ENCODE data around the gene SNX17.
"Not testable (repeated sequence)": the region's sequence is repeated elsewhere in the genome, so short reads cannot be mapped to it uniquely, and the experiment has no call there.

Gene SNX17

DNA sequence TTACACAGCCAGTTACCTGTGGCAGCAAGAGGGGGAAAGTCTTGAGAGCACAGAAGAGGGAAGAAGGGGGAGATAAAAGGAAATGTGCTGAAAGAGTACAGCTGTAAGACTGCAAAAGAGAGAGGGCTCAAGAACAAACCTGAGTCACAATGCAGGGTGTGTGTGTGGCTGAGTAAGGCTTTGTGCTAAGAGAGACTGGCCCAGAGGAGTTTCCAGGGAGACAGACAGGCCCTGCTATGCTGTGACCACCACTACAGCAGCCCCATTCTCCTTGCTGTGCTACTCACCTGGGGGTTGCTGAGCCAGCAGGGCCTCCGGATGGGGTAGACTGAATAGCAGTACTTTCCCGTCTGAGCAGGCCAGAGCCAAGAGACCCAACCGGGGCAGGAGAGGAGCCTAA lies 35.1 kb upstream of the SNX17 start:
- H3K4me3 ChIP-seq (ENCODE audit: low read length): no peak overlapping the region
- DNase-seq (ENCODE audit: low read depth): peak; percentile 40
- TF ChIP-seq, protein P1, sequence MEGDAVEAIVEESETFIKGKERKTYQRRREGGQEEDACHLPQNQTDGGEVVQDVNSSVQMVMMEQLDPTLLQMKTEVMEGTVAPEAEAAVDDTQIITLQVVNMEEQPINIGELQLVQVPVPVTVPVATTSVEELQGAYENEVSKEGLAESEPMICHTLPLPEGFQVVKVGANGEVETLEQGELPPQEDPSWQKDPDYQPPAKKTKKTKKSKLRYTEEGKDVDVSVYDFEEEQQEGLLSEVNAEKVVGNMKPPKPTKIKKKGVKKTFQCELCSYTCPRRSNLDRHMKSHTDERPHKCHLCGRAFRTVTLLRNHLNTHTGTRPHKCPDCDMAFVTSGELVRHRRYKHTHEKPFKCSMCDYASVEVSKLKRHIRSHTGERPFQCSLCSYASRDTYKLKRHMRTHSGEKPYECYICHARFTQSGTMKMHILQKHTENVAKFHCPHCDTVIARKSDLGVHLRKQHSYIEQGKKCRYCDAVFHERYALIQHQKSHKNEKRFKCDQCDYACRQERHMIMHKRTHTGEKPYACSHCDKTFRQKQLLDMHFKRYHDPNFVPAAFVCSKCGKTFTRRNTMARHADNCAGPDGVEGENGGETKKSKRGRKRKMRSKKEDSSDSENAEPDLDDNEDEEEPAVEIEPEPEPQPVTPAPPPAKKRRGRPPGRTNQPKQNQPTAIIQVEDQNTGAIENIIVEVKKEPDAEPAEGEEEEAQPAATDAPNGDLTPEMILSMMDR (IDR thresholded peaks at IDR 0.05; ENCODE audit: insufficient read depth, low read depth, low read length, missing control alignments): no peak

DNA sequence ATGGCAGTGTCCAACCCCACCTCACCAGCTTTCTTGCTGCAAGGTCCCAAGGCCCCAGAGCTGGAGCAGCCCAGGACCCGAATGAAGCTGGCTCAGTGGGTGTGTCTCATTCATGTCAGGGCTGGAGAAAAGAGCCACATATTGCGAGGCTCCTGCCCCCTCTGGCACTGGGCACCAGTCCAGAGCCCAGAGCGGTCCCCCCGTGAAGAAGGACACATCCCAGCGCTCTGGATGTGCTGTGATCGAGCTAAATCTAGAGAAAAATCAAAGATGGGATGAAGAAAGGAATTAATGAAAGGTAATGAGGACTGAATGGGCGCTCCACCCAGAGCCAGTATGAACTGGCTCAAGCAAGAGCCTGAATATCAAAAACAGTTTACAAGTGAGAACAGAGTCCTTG lies 34.2 kb upstream of the SNX17 start:
- H3K4me3 ChIP-seq (ENCODE audit: low read length): no peak overlapping the region
- TF ChIP-seq, protein P1 (IDR thresholded peaks at IDR 0.05; ENCODE audit: insufficient read depth, low read depth, low read length, missing control alignments): no peak
- no peak for DNase-seq (ENCODE audit: low read depth)

GRCh38 chr2:27347641-27348040 lies 22.8 kb upstream of the SNX17 start:
- H3K4me3 ChIP-seq (ENCODE audit: low read length): no peak overlapping the region
- DNase-seq (ENCODE audit: low read depth): no peak
- TF ChIP-seq, protein P1 (IDR thresholded peaks at IDR 0.05; ENCODE audit: insufficient read depth, low read depth, low read length, missing control alignments): no peak

DNA sequence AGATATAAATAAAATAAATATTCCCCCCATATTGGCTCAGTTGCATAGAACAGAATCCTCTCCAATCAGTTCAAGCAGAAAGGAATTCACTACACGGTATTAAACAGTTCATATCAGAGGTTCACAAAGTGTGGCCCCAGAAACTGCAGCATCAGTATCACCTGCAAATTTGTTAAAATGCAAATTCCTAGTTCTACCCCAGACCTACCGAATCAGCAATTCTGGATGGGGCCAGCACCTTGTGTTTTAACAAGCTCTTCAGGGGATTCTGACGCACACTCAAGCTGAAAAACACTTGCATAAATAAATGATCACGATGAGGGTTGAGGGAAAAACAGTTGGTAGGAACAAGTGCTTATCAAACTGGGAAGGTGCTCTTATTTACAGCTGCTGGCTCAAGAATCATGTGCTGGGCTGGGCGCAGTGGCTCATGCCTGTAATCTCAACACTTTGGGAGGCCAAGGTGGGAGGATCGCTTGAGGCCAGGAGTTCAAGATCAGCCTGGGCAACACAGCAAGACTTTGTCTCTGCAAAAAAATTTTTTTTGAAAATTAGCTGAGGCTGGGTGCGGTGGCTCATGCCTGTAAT lies 20.2 kb upstream of the SNX17 start:
- no peak for DNase-seq (ENCODE audit: low read depth)
- H3K4me3 ChIP-seq (ENCODE audit: low read length): no peak overlapping the region
- TF ChIP-seq, protein P1 (IDR thresholded peaks at IDR 0.05; ENCODE audit: insufficient read depth, low read depth, low read length, missing control alignments): no peak

DNA sequence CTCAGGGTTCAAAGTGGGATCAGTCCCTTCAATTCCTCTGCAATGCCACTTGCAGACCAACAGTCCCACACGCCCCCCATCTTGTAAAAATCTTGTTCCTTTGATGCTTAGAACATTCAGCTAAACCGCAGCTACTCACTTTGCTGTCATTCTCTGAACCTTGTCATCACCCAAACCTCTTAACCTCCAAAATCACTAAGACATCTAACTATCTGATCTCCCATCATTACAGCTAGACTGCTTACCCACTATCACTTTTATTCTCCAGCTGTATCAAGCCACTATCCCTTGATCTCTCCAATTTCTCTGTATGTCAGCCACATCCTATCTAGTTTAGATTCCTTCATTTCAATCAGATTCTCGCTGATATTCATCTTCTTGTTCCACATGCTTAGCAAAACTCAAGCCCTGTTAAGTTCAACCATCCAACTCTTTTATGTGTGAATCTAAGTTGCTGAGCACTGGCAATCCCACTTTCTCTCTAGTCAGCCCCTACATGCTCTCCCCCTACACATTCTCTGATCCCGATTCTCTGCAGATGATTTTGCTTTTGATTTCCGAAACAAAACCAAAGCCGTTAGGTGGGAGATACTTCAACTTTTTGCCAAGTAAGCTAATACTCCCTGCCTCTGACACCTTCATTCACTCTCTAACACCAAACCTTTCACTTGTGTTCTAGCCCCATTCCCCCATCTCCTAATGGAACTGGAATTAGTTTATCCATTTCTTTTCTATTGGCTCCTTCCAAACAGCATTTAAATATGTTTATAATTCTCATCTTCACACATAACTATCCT lies 18.4 kb upstream of the SNX17 start:
- TF ChIP-seq, protein P1 (IDR thresholded peaks at IDR 0.05; ENCODE audit: insufficient read depth, low read depth, low read length, missing control alignments): no peak
- no peak overlapping the region for H3K4me3 ChIP-seq (ENCODE audit: low read length)
- DNase-seq (ENCODE audit: low read depth): no peak

DNA sequence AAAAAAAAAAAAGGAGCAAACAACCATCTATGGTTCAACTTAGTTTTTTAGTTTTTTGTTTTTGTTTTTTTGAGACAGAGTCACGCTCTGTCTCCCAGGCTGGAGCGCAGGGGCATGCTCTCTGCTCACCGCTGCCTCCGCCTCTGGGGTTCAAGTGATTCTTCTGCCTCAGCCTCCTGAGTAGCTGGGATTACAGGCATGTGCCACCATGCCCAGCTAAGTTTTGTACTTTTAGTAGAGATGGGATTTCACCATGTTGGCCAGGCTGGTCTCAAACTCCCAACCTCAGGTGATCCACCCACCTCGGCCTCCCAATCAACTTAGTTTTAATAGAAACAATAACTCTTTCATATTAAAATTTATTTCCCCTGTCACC lies 17.0 kb upstream of the SNX17 start:
- DNase-seq (ENCODE audit: low read depth); H3K4me3 ChIP-seq (ENCODE audit: low read length): not testable (repeated sequence)

- no peak overlapping the region for H3K4me3 ChIP-seq (ENCODE audit: low read length)
- TF ChIP-seq, protein P1 (IDR thresholded peaks at IDR 0.05; ENCODE audit: insufficient read depth, low read depth, low read length, missing control alignments): no peak
- DNase-seq (ENCODE audit: low read depth): peak; percentile 47
These were observed 16.4 kb upstream of the SNX17 start for GRCh38 chr2:27353762-27354596.

Measured in epithelial cell of esophagus (primary cell).